ENCODE results near the gene CAMKK2.

- no peak for TF ChIP-seq CTCF (conservative IDR thresholded peaks at IDR 0.05 in 1 of 2, IDR thresholded peaks at IDR 0.05 in 1 of 2; ENCODE audit: low read depth in 1 of 2, low read length in 2 of 2)
- TF ChIP-seq EZH2 (IDR thresholded peaks at IDR 0.05; ENCODE audit: low read length, missing control alignments), result no peak
Measured at GRCh38 chr12:121196902-121197301, 99.6 kb downstream of the CAMKK2 start.

Data from fibroblast of lung (primary cell).